Measurements from ENCODE around the gene EDN1.

Gene EDN1

DNA sequence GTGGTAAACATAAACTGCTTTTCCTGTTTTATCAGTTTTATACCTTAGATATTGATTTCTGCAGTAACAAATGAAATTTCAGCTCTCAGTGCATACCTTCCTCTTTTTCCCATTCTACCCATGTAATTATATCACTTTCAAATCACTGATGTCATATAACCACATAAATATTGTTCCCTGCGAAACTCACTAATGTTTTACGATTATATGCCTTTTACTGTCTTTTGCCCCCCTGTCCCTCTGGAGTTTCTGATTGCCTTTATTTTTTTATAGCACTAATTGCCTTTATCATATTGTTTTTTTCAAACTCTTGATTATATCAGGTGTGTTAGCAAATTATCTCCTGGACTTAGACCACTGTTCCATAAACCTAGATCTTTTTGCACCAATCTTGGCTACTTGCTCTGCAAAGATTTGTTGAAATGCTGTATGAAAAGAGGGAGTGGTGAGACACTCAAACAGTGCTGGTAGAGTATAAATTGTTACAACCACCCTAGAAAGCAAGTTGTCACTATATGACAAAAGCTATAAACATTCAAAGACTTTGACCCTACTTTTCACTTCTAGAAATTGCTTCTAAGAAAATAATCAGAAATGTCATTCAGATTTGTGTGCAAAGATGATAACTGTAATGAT lies 29.6 kb upstream of the EDN1 start:
- DNase-seq, result no peak
- Histone ChIP-seq H3K27me3 (no peaks in the 10 kb centered on the region), H3K4me1 (no peaks in the 10 kb centered on the region), H3K36me3 (no peaks in the 10 kb centered on the region), H3K9me3 (no peaks in the 10 kb centered on the region), H3K4me3 (ENCODE audit: low read depth, low read length) (no peak overlapping the region)
- TF ChIP-seq, protein P1, sequence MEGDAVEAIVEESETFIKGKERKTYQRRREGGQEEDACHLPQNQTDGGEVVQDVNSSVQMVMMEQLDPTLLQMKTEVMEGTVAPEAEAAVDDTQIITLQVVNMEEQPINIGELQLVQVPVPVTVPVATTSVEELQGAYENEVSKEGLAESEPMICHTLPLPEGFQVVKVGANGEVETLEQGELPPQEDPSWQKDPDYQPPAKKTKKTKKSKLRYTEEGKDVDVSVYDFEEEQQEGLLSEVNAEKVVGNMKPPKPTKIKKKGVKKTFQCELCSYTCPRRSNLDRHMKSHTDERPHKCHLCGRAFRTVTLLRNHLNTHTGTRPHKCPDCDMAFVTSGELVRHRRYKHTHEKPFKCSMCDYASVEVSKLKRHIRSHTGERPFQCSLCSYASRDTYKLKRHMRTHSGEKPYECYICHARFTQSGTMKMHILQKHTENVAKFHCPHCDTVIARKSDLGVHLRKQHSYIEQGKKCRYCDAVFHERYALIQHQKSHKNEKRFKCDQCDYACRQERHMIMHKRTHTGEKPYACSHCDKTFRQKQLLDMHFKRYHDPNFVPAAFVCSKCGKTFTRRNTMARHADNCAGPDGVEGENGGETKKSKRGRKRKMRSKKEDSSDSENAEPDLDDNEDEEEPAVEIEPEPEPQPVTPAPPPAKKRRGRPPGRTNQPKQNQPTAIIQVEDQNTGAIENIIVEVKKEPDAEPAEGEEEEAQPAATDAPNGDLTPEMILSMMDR (IDR thresholded peaks at IDR 0.05; ENCODE audit: low read depth, low read length), result no peak

DNA sequence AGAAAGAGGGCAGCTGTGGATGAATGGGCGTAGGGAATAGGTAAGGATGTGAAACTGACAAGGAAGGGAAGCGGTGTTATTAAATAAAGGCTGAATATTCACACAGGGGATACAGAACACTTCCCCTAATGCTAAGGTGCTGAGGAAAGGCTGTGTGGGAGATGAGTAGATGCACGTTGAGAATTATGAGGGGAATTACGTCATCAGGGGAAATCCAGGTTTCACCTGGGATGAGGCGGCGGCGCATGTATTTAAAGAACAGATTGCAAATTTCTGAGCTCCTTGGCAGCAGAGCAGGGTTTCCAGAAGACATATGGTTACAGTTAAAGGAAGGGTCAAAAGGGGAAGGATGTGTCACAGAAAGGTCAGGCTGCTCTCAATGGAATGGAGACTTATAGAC lies 28.7 kb upstream of the EDN1 start:
- H3K27me3 ChIP-seq, result no peaks in the 10 kb centered on the region
- no peak for DNase-seq
- no peak overlapping the region for H3K4me3 ChIP-seq (ENCODE audit: low read depth, low read length)
- no peaks in the 10 kb centered on the region for H3K36me3 ChIP-seq
- H3K4me1 ChIP-seq, result no peaks in the 10 kb centered on the region
- TF ChIP-seq, protein P1 (IDR thresholded peaks at IDR 0.05; ENCODE audit: low read depth, low read length), result no peak
- H3K9me3 ChIP-seq, result no peaks in the 10 kb centered on the region

DNA sequence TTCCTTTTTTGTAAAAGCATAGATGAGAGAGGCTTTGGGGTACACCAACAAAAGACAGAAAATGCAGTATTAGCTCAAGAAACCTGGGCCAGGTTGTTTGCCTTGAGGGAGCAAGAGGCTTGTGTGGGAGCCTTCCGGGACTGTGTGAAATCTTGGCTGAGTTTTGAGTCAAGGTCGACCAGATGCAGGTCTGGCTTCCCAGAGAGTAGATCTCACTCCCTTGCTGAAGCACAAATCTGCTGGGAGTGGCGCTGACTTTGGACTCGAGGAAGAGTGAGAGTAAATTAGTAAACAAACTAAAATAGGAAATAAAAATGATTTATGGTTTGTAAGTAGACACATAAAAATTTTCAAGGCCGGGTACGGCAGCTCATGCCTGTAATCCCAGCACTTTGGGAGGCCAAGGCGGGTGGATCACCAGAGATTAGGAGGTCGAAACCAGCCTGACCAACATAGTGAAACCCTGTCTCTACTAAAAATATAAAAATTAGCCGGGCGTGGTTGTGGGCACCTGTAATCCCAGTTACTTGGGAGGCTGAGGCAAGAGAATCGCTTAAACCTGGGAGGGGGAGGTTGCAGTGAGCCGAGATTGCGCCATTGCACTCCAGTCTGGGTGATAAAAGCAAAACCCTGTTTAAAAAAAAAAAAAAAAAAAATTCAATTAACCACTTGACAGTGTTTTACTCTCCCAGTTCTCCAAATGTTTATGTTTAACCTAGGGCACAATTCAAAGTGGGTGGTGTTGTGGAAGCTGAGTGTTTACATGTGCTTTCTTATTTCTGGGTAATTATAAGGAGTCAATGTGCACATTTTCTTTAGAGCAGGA lies 27.7 kb upstream of the EDN1 start:
- Histone ChIP-seq H3K36me3 (no peaks in the 10 kb centered on the region), H3K4me3 (ENCODE audit: low read depth, low read length) (no peak overlapping the region), H3K9me3 (no peaks in the 10 kb centered on the region), H3K4me1 (no peaks in the 10 kb centered on the region), H3K27me3 (no peaks in the 10 kb centered on the region)
- no peak for DNase-seq
- TF ChIP-seq, protein P1 (IDR thresholded peaks at IDR 0.05; ENCODE audit: low read depth, low read length), result no peak

DNA sequence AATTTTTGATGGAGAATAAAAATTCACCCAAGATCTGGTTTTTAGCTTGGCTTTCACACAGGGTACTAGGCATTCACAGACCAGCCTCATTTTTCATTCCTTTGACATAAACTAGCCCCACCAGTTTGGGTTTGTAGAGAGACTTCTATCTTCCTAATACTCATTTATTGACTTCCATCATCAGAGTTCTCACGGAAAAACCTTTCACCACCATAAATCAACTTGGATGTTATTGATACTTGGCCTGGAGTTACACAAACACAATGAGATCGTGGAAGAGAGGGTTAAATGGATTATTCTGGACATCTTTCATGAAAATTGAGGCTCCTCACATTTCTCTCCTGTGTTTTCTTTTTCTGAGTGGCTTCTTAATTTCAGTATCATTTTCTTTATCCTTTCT lies 26.8 kb upstream of the EDN1 start:
- Histone ChIP-seq H3K9me3 (no peaks in the 10 kb centered on the region), H3K27me3 (no peaks in the 10 kb centered on the region), H3K4me3 (ENCODE audit: low read depth, low read length) (no peak overlapping the region), H3K36me3 (no peaks in the 10 kb centered on the region), H3K4me1 (no peaks in the 10 kb centered on the region)
- TF ChIP-seq, protein P1 (IDR thresholded peaks at IDR 0.05; ENCODE audit: low read depth, low read length), result no peak
- DNase-seq, result no peak

DNA sequence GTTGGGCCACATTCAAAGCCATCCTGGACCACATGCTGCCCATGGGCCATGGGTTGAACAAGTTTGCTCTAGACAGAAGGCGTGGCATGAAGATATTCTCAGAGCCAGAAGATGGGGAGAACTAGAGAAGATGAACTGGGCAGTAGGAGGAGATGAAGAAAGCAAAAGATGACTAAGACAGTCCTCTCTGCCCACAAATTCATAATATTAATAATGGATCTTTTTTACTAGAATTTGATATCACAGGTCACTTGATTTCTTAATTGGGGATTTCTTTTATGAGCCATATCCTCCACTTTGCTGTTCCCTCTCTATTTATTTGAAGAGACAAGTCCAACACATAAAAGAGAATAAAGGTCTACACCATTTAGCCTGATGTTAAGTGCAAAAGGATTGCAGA lies 25.5 kb upstream of the EDN1 start:
- Histone ChIP-seq H3K4me1 (no peaks in the 10 kb centered on the region), H3K27me3 (no peaks in the 10 kb centered on the region), H3K9me3 (no peaks in the 10 kb centered on the region), H3K4me3 (ENCODE audit: low read depth, low read length) (no peak overlapping the region), H3K36me3 (no peaks in the 10 kb centered on the region)
- no peak for DNase-seq
- TF ChIP-seq, protein P1 (IDR thresholded peaks at IDR 0.05; ENCODE audit: low read depth, low read length), result no peak

DNA sequence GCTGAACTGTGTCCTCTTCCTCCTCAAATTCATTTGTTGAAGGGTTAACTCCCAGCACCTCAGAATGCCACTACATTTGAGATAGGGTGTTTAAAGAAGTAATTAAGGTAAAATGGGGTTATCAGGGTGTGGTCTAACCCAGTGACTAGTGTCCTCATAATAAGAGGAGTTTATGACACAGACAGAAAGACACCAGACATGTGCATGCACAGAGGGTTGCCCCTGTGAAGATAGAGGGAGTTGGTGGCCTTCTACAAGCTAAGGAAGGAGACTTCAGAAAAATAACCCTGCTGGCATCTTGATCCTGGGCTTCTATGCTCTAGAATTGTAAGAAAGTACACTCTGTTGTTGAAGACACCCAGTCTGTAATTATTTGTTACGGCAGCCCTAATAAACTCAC lies 24.9 kb upstream of the EDN1 start:
- H3K4me3 ChIP-seq (ENCODE audit: low read depth, low read length), result no peak overlapping the region
- no peaks in the 10 kb centered on the region for H3K9me3 ChIP-seq
- no peaks in the 10 kb centered on the region for H3K36me3 ChIP-seq
- H3K4me1 ChIP-seq, result no peaks in the 10 kb centered on the region
- H3K27me3 ChIP-seq, result no peaks in the 10 kb centered on the region
- DNase-seq, result no peak
- TF ChIP-seq, protein P1 (IDR thresholded peaks at IDR 0.05; ENCODE audit: low read depth, low read length), result no peak
